Measurements from ENCODE around the gene MAGEA2. TPM values are rescaled to one million over a fixed set of nuclear protein-coding genes. Genes with fewer than 3 reads are reported as not detected.

The MAGEA2 gene
- total and polyA plus RNA-seq, 4 donors, result not detected

GRCh38 chrX:152735860-152736511 is 17.7 kb downstream of the MAGEA2 start:
- Histone ChIP-seq H3K9ac (ENCODE audit: low read depth in 1 of 2, low read length in 2 of 2) (no peak overlapping the region), H3K27ac (ENCODE audit: low read depth in 1 of 2, low read length in 2 of 2) (no peak overlapping the region), H3K27me3 (ENCODE audit: control insufficient read depth in 4 of 4, insufficient read depth in 4 of 4, low read length in 3 of 4) (no peaks in the 10 kb centered on the region), H3K4me1 (ENCODE audit: control insufficient read depth in 4 of 4, insufficient read depth in 4 of 4, low read length in 3 of 4) (no peaks in the 10 kb centered on the region), H3K36me3 (ENCODE audit: control insufficient read depth in 4 of 4, insufficient read depth in 3 of 4, low read depth in 1 of 4, low read length in 3 of 4) (no peaks in the 10 kb centered on the region), H3K9me3 (ENCODE audit: control insufficient read depth in 4 of 4, low read length in 3 of 4) (no peaks in the 10 kb centered on the region), H3K4me3 (ENCODE audit: low read depth in 1 of 3, low read length in 3 of 3) (no peak overlapping the region)
- WGBS, result 96% methylated on average over 12 of the region's 12 CpGs
- no peak for TF ChIP-seq GABPA (IDR thresholded peaks at IDR 0.05 in 1 of 2, conservative IDR thresholded peaks at IDR 0.05 in 1 of 2)
- no peak for TF ChIP-seq HNF4G (IDR thresholded peaks at IDR 0.05)
- no peak for TF ChIP-seq REST (IDR thresholded peaks at IDR 0.05)
- no peak for TF ChIP-seq YY1 (IDR thresholded peaks at IDR 0.05)
- no peak for TF ChIP-seq JUND (IDR thresholded peaks at IDR 0.05)
- TF ChIP-seq HNF4A (conservative IDR thresholded peaks at IDR 0.05), result no peak
- TF ChIP-seq RXRA (IDR thresholded peaks at IDR 0.05), result no peak
- TF ChIP-seq ATF3 (IDR thresholded peaks at IDR 0.05), result no peak
- no peak for TF ChIP-seq ZBTB33 (IDR thresholded peaks at IDR 0.05)
- no peak for TF ChIP-seq CTCF (IDR thresholded peaks at IDR 0.05; ENCODE audit: low read depth, low read length, missing input control)
- TF ChIP-seq MAX (IDR thresholded peaks at IDR 0.05), result no peak
- TF ChIP-seq FOXA2 (IDR thresholded peaks at IDR 0.05), result no peak
- no peak for TF ChIP-seq SP1 (IDR thresholded peaks at IDR 0.05)
- no peak for TF ChIP-seq RAD21 (IDR thresholded peaks at IDR 0.05)
- no peak for TF ChIP-seq NR2F2 (IDR thresholded peaks at IDR 0.05)
- no peak for TF ChIP-seq FOXA1 (IDR thresholded peaks at IDR 0.05)
- no peak for TF ChIP-seq EGR1 (IDR thresholded peaks at IDR 0.05; ENCODE audit: low read depth in 2 of 2)
- DNase-seq (ENCODE audit: low spot score), result no peak
